GM12878 (cell line): ENCODE results near the gene CPNE5. TPM values are rescaled to one million over a fixed set of nuclear protein-coding genes. Genes with fewer than 3 reads are reported as not detected.

Experiments
- ATAC-seq: fragments of 200-7000 bp; cut with Tn5 transposase; 3 replicates; pipeline ENCODE4 v1.9.1; 2020; ENCODE audit warnings: mild to moderate bottlenecking, moderate library complexity
- BruUV-seq: library from RNA; stranded (reverse); fragments of 400-500 nt; replicated peaks from 2 replicates; lab custom pipeline; 2021; lab: Mats Ljungman, UMichigan
- CTCF ChIA-PET: fragments of 300-600 bp; sonication (Branson Sonifier 250); formaldehyde crosslinking; extraction: SDS; loops from one replicate; lab custom pipeline; 2021; ENCODE audit warnings: inconsistent platforms; lab: Yijun Ruan, JAX
- POLR2A ChIA-PET: fragments of 350-600 bp; formaldehyde crosslinking; extraction: SDS; loops from one replicate; lab custom pipeline; 2021; ENCODE audit warnings: inconsistent platforms; lab: Charles Lee
- RAD21 ChIA-PET: fragments of 300-600 bp; sonication (Branson Sonifier 250); formaldehyde crosslinking; loops from one replicate; lab custom pipeline; 2023; ENCODE audit warnings: antibody characterized with exemption; ENCODE audit not compliant: unreplicated experiment; lab: Charles Lee
- SMC1A ChIA-PET: fragments of 300-600 bp; sonication (Branson Sonifier 250); formaldehyde crosslinking; loops from one replicate; lab custom pipeline; 2023; ENCODE audit not compliant: unreplicated experiment, uncharacterized antibody; lab: Charles Lee
- DNase-seq: peaks from one replicate; pipeline ENCODE4 v3.0.0-alpha.2; 2011; ENCODE audit warnings: low read depth, low spot score
- FAIRE-seq: peaks from 3 replicates; lab custom pipeline; 2011; peaks lifted over from hg19 to GRCh38; lab: Jason Lieb, UNC
- H2AFZ ChIP-seq: 2 replicates; pipeline ENCODE4 v1.6.0; 2011; ENCODE audit warnings: low read depth, low read length, control low read depth; ENCODE audit not compliant: control insufficient read depth
- H3K27ac ChIP-seq: 2 replicates; pipeline ENCODE4 v1.5.1; 2011; ENCODE audit warnings: control low read depth; ENCODE audit not compliant: control insufficient read depth, insufficient read depth
- H3K27me3 ChIP-seq, 2 experiments: replicated peaks in 1 of 2; 2 replicates each; pipeline versions ENCODE4 v1.6.0 to v1.6.1; 2011; ENCODE audit warnings: low read length in 1 of 2; ENCODE audit not compliant: control insufficient read depth in 2 of 2, insufficient read depth in 2 of 2
- H3K36me3 ChIP-seq, 2 experiments: 2 replicates each; pipeline ENCODE4 v1.5.1; 2011; ENCODE audit warnings: low read length in 1 of 2; ENCODE audit not compliant: control insufficient read depth in 2 of 2, insufficient read depth in 2 of 2
- H3K4me1 ChIP-seq: 2 replicates; pipeline ENCODE4 v1.6.1; 2011; ENCODE audit warnings: mild to moderate bottlenecking, low read length, moderate library complexity, mixed read lengths; ENCODE audit not compliant: control insufficient read depth, insufficient read depth
- H3K4me2 ChIP-seq: 2 replicates; pipeline ENCODE4 v1.6.0; 2011; ENCODE audit warnings: control low read depth; ENCODE audit not compliant: control insufficient read depth, insufficient read depth
- H3K4me3 ChIP-seq: fragments of 200-600 bp; sonication (generic); 2 replicates; pipeline ENCODE4 v1.5.1; 2016
- H3K79me2 ChIP-seq: 2 replicates; pipeline ENCODE4 v1.6.0; 2011; ENCODE audit warnings: low read length; ENCODE audit not compliant: control insufficient read depth, insufficient read depth
- H3K9ac ChIP-seq: 2 replicates; pipeline ENCODE4 v1.8.0; 2011; ENCODE audit warnings: low read length, control low read depth, mixed read lengths; ENCODE audit not compliant: control insufficient read depth, insufficient read depth
- H3K9me3 ChIP-seq: replicated peaks from 3 replicates; pipeline ENCODE4 v1.5.1; 2011; ENCODE audit warnings: mild to moderate bottlenecking, low read length; ENCODE audit not compliant: control insufficient read depth, insufficient read depth
- H4K20me1 ChIP-seq: 2 replicates; pipeline ENCODE4 v1.6.0; 2011; ENCODE audit not compliant: control insufficient read depth, insufficient read depth
- CEBPB ChIP-seq, 2 experiments: fragments of 150-350 bp in 1 of 2; IDR thresholded peaks; 2 replicates each; pipeline ENCODE4 v1.6.1; 2012 to 2014; ENCODE audit warnings: low read depth in 2 of 2, low read length in 2 of 2, borderline replicate concordance in 1 of 2, inconsistent platforms in 1 of 2
- DPF2 ChIP-seq: fragments of 450-650 bp; IDR thresholded peaks from 2 replicates; pipeline ENCODE4 v1.6.1; 2017; ENCODE audit warnings: mild to moderate bottlenecking
- ETV6 ChIP-seq, 2 experiments: fragments of 450-650 bp in 1 of 2; IDR thresholded peaks in 1 of 2; conservative IDR thresholded peaks in 1 of 2; 2 replicates each; pipeline ENCODE4 v1.6.1; 2014; ENCODE audit warnings: antibody characterized with exemption in 1 of 2, borderline replicate concordance in 1 of 2, low read depth in 1 of 2, mild to moderate bottlenecking in 1 of 2, moderate library complexity in 1 of 2
- GABPA ChIP-seq: IDR thresholded peaks from 2 replicates; pipeline ENCODE4 v1.6.1; 2014; ENCODE audit warnings: antibody characterized with exemption, low read depth, mild to moderate bottlenecking, inconsistent platforms
- JUNB ChIP-seq: IDR thresholded peaks from 2 replicates; pipeline ENCODE4 v1.6.1; 2016; ENCODE audit warnings: antibody characterized with exemption, mild to moderate bottlenecking
- POLR2AphosphoS2 ChIP-seq: IDR thresholded peaks from 2 replicates; pipeline ENCODE4 v1.6.1; 2011; ENCODE audit warnings: low read depth, mild to moderate bottlenecking, low read length, improper control_type of control experiment, moderate library complexity
- RFX5 ChIP-seq: IDR thresholded peaks from 2 replicates; pipeline ENCODE4 v1.6.1; 2011; ENCODE audit warnings: low read depth, low read length, improper control_type of control experiment
- TCF12 ChIP-seq: IDR thresholded peaks from 2 replicates; pipeline ENCODE4 v1.6.1; 2011; ENCODE audit warnings: low read depth, mild to moderate bottlenecking, low read length
- TCF3 ChIP-seq: IDR thresholded peaks from 2 replicates; pipeline ENCODE4 v1.6.1; 2012; ENCODE audit warnings: low read depth, mild to moderate bottlenecking, low read length, borderline replicate concordance; ENCODE audit not compliant: insufficient read depth
- WGBS: methylation state at CpG from one replicate; pipeline ENCODE4 v1.1.6; 2016; ENCODE audit warnings: low lambda C conversion rate; ENCODE audit not compliant: insufficient replicate concordance, insufficient coverage; ENCODE audit errors: missing lambda C conversion rate; 5-methylcytosine and 5-hydroxymethylcytosine counted together
- in situ Hi-C: fragments of 300-500 bp; cut with MboI; formaldehyde crosslinking; loops from 9 replicates; pipeline ENCODE4 v1.14.3; 2018; ENCODE audit warnings: mixed read lengths
- intact Hi-C: fragments of 100-400 bp; cut with micrococcal nuclease; formaldehyde crosslinking; loops from one replicate; pipeline ENCODE4 v1.14.2; 2022; ENCODE audit not compliant: unreplicated experiment
- polyA plus RNA-seq, 11 experiments: library from polyadenylated mRNA; depleted of rRNA in 4 of 11; unstranded in 6 of 11; stranded (reverse) in 5 of 11; fragments of >200 nt; fragmentation: Nextera tagmentation in 4 of 11; fragmentation: Illumina TruSeq in 1 of 11; extraction: Ambion mirVana in 4 of 11; extraction: Trizol in 1 of 11; gene quantifications; 1 replicate in 1 of 11; 2 replicates in 10 of 11; pipeline versions ENCODE4 v1.2.1 to v1.2.3, GENCODE V29; 2011 to 2016; ENCODE audit warnings: inconsistent platforms in 2 of 11, missing spikeins in 2 of 11, low read depth in 1 of 11
- total RNA-seq, 4 experiments: library from RNA; depleted of rRNA in 3 of 4; stranded (reverse); fragments of >200 nt in 3 of 4; fragmentation: Illumina TruSeq in 1 of 4; extraction: Trizol in 1 of 4; gene quantifications; 2 replicates each; pipeline versions ENCODE4 v1.2.1 to v1.2.3, GENCODE V29; 2013 to 2021
- TF ChIP-seq, protein P1 (sequence below): IDR thresholded peaks from 2 replicates; pipeline ENCODE4 v1.6.1; 2012; ENCODE audit warnings: low read length, inconsistent platforms
- TF ChIP-seq, protein P2 (sequence below): fragments of 450-650 bp; IDR thresholded peaks from 2 replicates; pipeline ENCODE4 v1.6.1; 2018; ENCODE audit warnings: borderline replicate concordance, mild to moderate bottlenecking; ENCODE audit not compliant: partially characterized antibody
- TF ChIP-seq, protein P3 (sequence below): fragments of 450-650 bp; IDR thresholded peaks from 2 replicates; pipeline ENCODE4 v1.6.1; 2016; ENCODE audit warnings: mild to moderate bottlenecking, moderate library complexity, borderline replicate concordance

Gene CPNE5
- total and polyA plus RNA-seq, 10 of the 15 experiments (the other 5 are each of a cell fraction or from before 2014, with no cell fraction given): 2.4 to 39.1 (median 18.2) TPM

DNA sequence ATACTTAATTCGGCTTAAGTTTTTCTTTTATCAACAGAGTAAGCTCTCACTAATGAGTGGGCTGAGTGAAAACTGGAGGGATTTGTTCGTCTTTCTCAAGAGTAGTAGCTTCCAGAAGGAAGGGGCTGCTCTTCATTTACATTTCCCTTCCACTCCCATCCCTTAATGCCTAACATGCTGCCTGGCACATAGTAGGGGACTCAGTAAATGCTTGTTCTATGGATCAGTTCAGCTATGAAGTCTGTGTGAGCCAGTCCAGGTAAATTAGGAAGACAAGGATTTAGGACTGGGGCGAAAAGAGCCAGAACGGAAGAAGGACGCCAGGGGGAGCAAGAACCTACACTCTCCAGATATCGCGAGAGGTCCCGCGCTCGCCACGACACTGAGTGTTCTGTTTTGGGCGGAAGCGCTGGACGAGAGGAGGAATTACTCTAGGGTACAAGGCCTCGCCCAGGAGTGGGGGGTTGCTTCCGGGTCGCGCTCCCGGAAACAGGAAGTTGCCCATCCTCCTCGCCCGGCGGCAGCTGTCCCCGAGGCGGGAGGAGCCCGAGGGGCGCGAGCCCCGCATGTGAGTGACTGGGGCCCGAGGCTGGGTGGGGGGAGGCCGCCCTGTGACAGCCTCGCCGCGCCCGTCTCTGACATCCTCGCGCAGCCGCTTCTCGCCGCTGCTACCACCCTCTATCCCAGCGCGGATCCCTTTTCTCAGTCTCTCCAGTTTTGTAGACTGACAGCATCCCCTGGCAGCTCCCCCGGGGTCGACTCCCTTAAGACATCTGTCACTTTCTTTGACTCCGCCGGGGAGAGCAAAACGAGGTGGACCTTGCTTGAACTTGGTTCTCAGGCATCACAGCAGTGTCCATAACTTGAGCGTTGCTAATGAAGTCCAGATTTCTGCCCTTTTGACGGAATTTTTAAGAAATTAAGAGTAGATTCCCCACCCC, 46.5 kb upstream of the CPNE5 start, which contains the start of gene C6orf89:
TSS of gene C6orf89 (plus strand) at position 492 of the 941 bp plus-strand sequence. CDS start 13,493 bp downstream, outside the sequence.
- Histone ChIP-seq H2AFZ (peak within 1 kb of the TSS; percentile 95), H3K9ac (peak within 1 kb of the TSS; percentile 74), H3K4me1 (no peaks in the 10 kb centered on the region), H3K36me3 (no peaks in the 10 kb centered on the region), H3K27ac (peak within 1 kb of the TSS; percentile 77), H3K9me3 (no peaks in the 10 kb centered on the region), H4K20me1 (no peaks in the 10 kb centered on the region), H3K27me3 (no peaks in the 10 kb centered on the region), H3K4me3 (peak within 1 kb of the TSS; percentile 99), H3K79me2 (peaks cover 14% of the 10 kb centered on the region), H3K4me2 (peak within 1 kb of the TSS; percentile 72)
- in situ Hi-C loops: loop anchor here (5.0 kb wide), 1 partner anchor 322 kb away; no protein-coding TSS in a partner anchor
- intact Hi-C loops: loop anchor here (1.0 to 5.0 kb wide), 4 partner anchors 42 to 325 kb away; partner anchors contain the start of gene PIM1
- RAD21 ChIA-PET: interaction anchor here (0.9 to 5.3 kb wide), 11 partner anchors 11 to 381 kb away, joined by 3 to 54 read pairs (median 4); partner anchors contain the start of genes MTCH1 and PPIL1
- SMC1A ChIA-PET: interaction anchor here (0.6 to 5.3 kb wide), 19 partner anchors 11 to 323 kb away, joined by 3 to 52 read pairs (median 4); partner anchors contain the start of genes MTCH1 and PPIL1
- POLR2A ChIA-PET: interaction anchor here (0.6 to 1.9 kb wide), 5 partner anchors 11 to 1044 kb away, joined by 3 to 19 read pairs (median 5); partner anchors contain the start of genes MTCH1 and PPIL1
- peak; percentile 98 for ATAC-seq
- FAIRE-seq: peak; percentile 86
- 2% methylated on average over 40 of the region's 48 CpGs for WGBS
- peak; percentile 92 for DNase-seq
- TSS peak; percentile 97 for BruUV-seq
- CTCF ChIA-PET: interaction anchor here (0.6 to 6.8 kb wide), 35 partner anchors 9 to 883 kb away, joined by 3 to 118 read pairs (median 4); partner anchors contain the start of genes FGD2, MTCH1, PI16 and PIM1
- TF ChIP-seq POLR2AphosphoS2 (peak; percentile 62; the same call in 1 of the 2 replicates), TCF3 (peak; percentile 80), RFX5 (peak; percentile 8; the same call in 1 of the 2 replicates), DPF2 (peak; percentile 81), JUNB (no peak), TCF12 (peak; percentile 85), CEBPB (IDR thresholded peaks at IDR 0.05; ENCODE audit: borderline replicate concordance in 1 of 2, low read depth in 2 of 2, low read length in 2 of 2) (no peak), GABPA (peak; percentile 95), ETV6 (conservative IDR thresholded peaks at IDR 0.05 in 1 of 2, IDR thresholded peaks at IDR 0.05 in 1 of 2; ENCODE audit: borderline replicate concordance in 1 of 2, low read depth in 1 of 2) (peak in 1 of 2 experiments; percentile 98; a peak in 2 of 4 replicates)
- TF ChIP-seq, protein P1, sequence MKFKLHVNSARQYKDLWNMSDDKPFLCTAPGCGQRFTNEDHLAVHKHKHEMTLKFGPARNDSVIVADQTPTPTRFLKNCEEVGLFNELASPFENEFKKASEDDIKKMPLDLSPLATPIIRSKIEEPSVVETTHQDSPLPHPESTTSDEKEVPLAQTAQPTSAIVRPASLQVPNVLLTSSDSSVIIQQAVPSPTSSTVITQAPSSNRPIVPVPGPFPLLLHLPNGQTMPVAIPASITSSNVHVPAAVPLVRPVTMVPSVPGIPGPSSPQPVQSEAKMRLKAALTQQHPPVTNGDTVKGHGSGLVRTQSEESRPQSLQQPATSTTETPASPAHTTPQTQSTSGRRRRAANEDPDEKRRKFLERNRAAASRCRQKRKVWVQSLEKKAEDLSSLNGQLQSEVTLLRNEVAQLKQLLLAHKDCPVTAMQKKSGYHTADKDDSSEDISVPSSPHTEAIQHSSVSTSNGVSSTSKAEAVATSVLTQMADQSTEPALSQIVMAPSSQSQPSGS: no peak
- TF ChIP-seq, protein P2, sequence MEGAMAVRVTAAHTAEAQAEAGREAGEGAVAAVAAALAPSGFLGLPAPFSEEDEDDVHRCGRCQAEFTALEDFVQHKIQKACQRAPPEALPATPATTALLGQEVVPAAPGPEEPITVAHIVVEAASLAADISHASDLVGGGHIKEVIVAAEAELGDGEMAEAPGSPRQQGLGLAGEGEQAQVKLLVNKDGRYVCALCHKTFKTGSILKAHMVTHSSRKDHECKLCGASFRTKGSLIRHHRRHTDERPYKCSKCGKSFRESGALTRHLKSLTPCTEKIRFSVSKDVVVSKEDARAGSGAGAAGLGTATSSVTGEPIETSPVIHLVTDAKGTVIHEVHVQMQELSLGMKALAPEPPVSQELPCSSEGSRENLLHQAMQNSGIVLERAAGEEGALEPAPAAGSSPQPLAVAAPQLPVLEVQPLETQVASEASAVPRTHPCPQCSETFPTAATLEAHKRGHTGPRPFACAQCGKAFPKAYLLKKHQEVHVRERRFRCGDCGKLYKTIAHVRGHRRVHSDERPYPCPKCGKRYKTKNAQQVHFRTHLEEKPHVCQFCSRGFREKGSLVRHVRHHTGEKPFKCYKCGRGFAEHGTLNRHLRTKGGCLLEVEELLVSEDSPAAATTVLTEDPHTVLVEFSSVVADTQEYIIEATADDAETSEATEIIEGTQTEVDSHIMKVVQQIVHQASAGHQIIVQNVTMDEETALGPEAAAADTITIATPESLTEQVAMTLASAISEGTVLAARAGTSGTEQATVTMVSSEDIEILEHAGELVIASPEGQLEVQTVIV: peak; percentile 79
- TF ChIP-seq, protein P3, sequence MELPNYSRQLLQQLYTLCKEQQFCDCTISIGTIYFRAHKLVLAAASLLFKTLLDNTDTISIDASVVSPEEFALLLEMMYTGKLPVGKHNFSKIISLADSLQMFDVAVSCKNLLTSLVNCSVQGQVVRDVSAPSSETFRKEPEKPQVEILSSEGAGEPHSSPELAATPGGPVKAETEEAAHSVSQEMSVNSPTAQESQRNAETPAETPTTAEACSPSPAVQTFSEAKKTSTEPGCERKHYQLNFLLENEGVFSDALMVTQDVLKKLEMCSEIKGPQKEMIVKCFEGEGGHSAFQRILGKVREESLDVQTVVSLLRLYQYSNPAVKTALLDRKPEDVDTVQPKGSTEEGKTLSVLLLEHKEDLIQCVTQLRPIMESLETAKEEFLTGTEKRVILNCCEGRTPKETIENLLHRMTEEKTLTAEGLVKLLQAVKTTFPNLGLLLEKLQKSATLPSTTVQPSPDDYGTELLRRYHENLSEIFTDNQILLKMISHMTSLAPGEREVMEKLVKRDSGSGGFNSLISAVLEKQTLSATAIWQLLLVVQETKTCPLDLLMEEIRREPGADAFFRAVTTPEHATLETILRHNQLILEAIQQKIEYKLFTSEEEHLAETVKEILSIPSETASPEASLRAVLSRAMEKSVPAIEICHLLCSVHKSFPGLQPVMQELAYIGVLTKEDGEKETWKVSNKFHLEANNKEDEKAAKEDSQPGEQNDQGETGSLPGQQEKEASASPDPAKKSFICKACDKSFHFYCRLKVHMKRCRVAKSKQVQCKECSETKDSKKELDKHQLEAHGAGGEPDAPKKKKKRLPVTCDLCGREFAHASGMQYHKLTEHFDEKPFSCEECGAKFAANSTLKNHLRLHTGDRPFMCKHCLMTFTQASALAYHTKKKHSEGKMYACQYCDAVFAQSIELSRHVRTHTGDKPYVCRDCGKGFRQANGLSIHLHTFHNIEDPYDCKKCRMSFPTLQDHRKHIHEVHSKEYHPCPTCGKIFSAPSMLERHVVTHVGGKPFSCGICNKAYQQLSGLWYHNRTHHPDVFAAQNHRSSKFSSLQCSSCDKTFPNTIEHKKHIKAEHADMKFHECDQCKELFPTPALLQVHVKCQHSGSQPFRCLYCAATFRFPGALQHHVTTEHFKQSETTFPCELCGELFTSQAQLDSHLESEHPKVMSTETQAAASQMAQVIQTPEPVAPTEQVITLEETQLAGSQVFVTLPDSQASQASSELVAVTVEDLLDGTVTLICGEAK: peak; percentile 97
